OCI-LY1 (cell line): Measurements from ENCODE around the gene ASCL5.

ENCODE experiments used
- CTCF ChIP-seq: fragments of 200-600 bp; sonication (generic), shearing (Covaris generic); IDR thresholded peaks from 2 replicates; pipeline ENCODE4 v1.5.1; 2017; ENCODE audit warnings: mild to moderate bottlenecking, antibody characterized with exemption, low read length, moderate library complexity, mixed read lengths
- EZH2 ChIP-seq: fragments of 200-600 bp; sonication (generic), shearing (Covaris generic); IDR thresholded peaks from 2 replicates; pipeline ENCODE4 v1.8.0; 2017; ENCODE audit warnings: borderline replicate concordance, mixed run types, mild to moderate bottlenecking, antibody characterized with exemption, low read length, moderate library complexity, mixed read lengths

DNA sequence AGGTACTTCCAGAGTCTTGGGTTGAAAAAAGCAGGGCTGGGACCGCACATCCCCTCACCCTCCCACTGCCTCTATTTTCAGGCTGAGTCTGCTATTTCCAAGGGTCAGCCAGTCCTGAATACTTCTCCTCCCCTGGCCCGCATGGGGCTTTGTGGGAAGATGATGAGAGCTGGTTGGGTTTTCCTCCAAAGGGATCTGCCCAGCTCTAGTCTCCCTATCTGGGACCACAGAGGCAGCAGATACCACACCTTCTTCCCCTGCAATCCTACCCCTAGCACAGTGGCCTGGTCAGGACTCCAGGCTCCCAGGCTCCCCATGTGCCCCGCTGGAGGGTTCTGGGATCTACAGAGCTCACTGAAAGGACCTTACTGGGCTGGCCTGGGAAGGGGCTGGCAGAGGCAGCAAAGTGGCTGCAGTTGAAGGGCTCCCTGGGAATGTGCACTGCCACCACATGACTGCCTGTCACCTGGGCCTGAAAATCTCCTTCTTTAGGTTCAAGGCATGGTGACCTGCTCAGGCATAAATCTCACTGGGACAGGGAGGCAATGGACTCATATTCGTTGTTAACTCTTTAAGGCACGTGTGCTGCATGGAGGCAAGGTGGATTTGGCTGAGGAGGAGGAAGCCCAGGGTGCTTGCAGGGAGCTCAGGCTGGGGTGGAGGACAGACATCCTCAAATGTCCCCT is 27.8 kb downstream of the ASCL5 start:
- TF ChIP-seq EZH2: no peak
- no peak for TF ChIP-seq CTCF
